HepG2 (cell line): ENCODE data around the gene TYMS. TPM values are rescaled to one million over a fixed set of nuclear protein-coding genes. Genes with fewer than 3 reads are reported as not detected.
A peak's percentile ranks its signal among the peaks of the same experiment; 100 is the strongest.

Experiments used
- ATF7 ChIP-seq, 2 experiments: fragments of 450-650 bp in 1 of 2; sonication (generic) in 1 of 2; formaldehyde crosslinking in 1 of 2; IDR thresholded peaks; 2 replicates each; pipeline versions ENCODE4 v1.4.0 to v1.6.1; 2016 to 2020; ENCODE audit warnings: antibody characterized with exemption in 1 of 2, mild to moderate bottlenecking in 1 of 2, missing genetic modification reagents in 1 of 2
- HIC2 ChIP-seq: sonication (generic); formaldehyde crosslinking; IDR thresholded peaks from 2 replicates; pipeline ENCODE4 v1.9.0; 2022; ENCODE audit warnings: low read depth, missing genetic modification reagents
- IRF2 ChIP-seq: IDR thresholded peaks from 2 replicates; pipeline ENCODE4 v1.6.1; 2018; ENCODE audit warnings: missing genetic modification reagents, missing compliant biosample characterization
- KDM6A ChIP-seq: IDR thresholded peaks from 2 replicates; pipeline ENCODE4 v1.6.1; 2016; ENCODE audit warnings: low read depth
- PAX8 ChIP-seq: sonication (generic); formaldehyde crosslinking; IDR thresholded peaks from 2 replicates; pipeline ENCODE4 v1.8.0; 2022; ENCODE audit warnings: mild to moderate bottlenecking, missing genetic modification reagents, borderline replicate concordance
- SAFB2 ChIP-seq: sonication (generic); formaldehyde crosslinking; IDR thresholded peaks from 2 replicates; pipeline ENCODE4 v1.5.1; 2020; ENCODE audit warnings: missing genetic modification reagents, low read depth, mild to moderate bottlenecking, borderline replicate concordance
- TEAD3 ChIP-seq: optimal IDR thresholded peaks from 2 replicates; pipeline ENCODE3; 2016; ENCODE audit warnings: borderline replicate concordance
- WIZ ChIP-seq: sonication (generic); formaldehyde crosslinking; IDR thresholded peaks from 2 replicates; pipeline ENCODE4 v1.5.1; 2020; ENCODE audit warnings: mild to moderate bottlenecking, missing genetic modification reagents
- ZC3H13 ChIP-seq: sonication (generic); formaldehyde crosslinking; IDR thresholded peaks from 2 replicates; pipeline ENCODE4 v1.8.1; 2023; ENCODE audit warnings: mild to moderate bottlenecking, missing genetic modification reagents, moderate library complexity
- ZEB1 ChIP-seq: IDR thresholded peaks from 2 replicates; pipeline ENCODE4 v1.6.1; 2012; ENCODE audit warnings: mild to moderate bottlenecking, low read depth, inconsistent platforms; ENCODE audit not compliant: insufficient replicate concordance
- ZFYVE20 ChIP-seq: sonication (generic); formaldehyde crosslinking; IDR thresholded peaks from 2 replicates; pipeline ENCODE4 v1.8.0; 2023; ENCODE audit warnings: low read depth, mild to moderate bottlenecking, moderate library complexity, missing genetic modification reagents, borderline replicate concordance
- ZHX2 ChIP-seq, 2 experiments: sonication (generic) in 1 of 2; formaldehyde crosslinking in 1 of 2; IDR thresholded peaks; 2 replicates each; pipeline versions ENCODE4 v1.6.1 to v1.9.0; 2014 to 2022; ENCODE audit warnings: antibody characterized with exemption in 1 of 2, borderline replicate concordance in 1 of 2, inconsistent platforms in 1 of 2, low read depth in 1 of 2, missing genetic modification reagents in 1 of 2
- polyA plus RNA-seq, 8 experiments: library from polyadenylated mRNA; depleted of rRNA in 3 of 8; stranded (reverse) in 7 of 8; unstranded in 1 of 8; fragments of >200 nt; fragmentation: Illumina TruSeq in 4 of 8; extraction: Trizol in 4 of 8; gene quantifications; 2 replicates each; pipeline versions ENCODE4 v1.2.1 to v1.2.3, GENCODE V29; 2011 to 2016; ENCODE audit warnings: low read depth in 4 of 8, missing spikeins in 1 of 8, mixed read lengths in 1 of 8; ENCODE audit not compliant: insufficient read depth in 1 of 8
- total RNA-seq, 5 experiments: library from RNA; depleted of rRNA; stranded (reverse); fragments of >200 nt; fragmentation: Illumina TruSeq; extraction: Trizol; gene quantifications; 2 replicates each; pipeline ENCODE4 v1.2.3, GENCODE V29; 2016; ENCODE audit warnings: low read depth in 1 of 5

The TYMS gene
- total and polyA plus RNA-seq, 2 of the 13 experiments (the other 11 are each of a cell fraction or from before 2014, with no cell fraction given) = 80.1 to 106 TPM

GRCh38 chr18:703213-703967, 45.9 kb downstream of the TYMS start (continued):
- TF ChIP-seq HIC2 (CRISPR knock-in tag) (peak; percentile 55; the same call in 1 of the 2 replicates), ZEB1 (no peak), WIZ (no peak), SAFB2 (CRISPR knock-in tag) (no peak), KDM6A (CRISPR knock-in tag) (no peak), PAX8 (CRISPR knock-in tag) (no peak), ZC3H13 (CRISPR knock-in tag) (no peak), ZHX2 (IDR thresholded peaks at IDR 0.05; ENCODE audit: low read depth) (no peak), ZHX2 (CRISPR knock-in tag; IDR thresholded peaks at IDR 0.05; ENCODE audit: borderline replicate concordance) (no peak), ZFYVE20 (no peak), TEAD3 (CRISPR knock-in tag) (no peak), ATF7 (IDR thresholded peaks at IDR 0.05) (no peak), ATF7 (CRISPR knock-in tag; IDR thresholded peaks at IDR 0.05) (no peak), IRF2 (CRISPR knock-in tag) (peak; percentile 27; the same call in 1 of the 2 replicates)
